Activated CD8-positive, alpha-beta memory T cell treated with anti-CD3 and anti-CD28 coated beads, Interleukin-2, amount 50 U/mL, for 1 hour (primary cell): ENCODE measurements around the gene ABR.

Experiments used
- DNase-seq: peaks from one replicate; pipeline ENCODE4 v3.0.0-alpha.2; 2020; ENCODE audit errors: extremely low read depth

The ABR gene

GRCh38 chr17:962166-962565 is 217.6 kb downstream of the ABR start:
- no peak for DNase-seq

- no peak for DNase-seq
Observed at GRCh38 chr17:958712-959451, 220.9 kb downstream of the ABR start.

- no peak for DNase-seq
Observed at GRCh38 chr17:957856-958421, 221.8 kb downstream of the ABR start.

- no peak for DNase-seq
Observed at GRCh38 chr17:956905-957304, 222.9 kb downstream of the ABR start.

GRCh38 chr17:954431-955164 is 225.2 kb downstream of the ABR start:
- DNase-seq, result no peak

- DNase-seq, result no peak
Observed at GRCh38 chr17:953767-954166, 226.0 kb downstream of the ABR start.
